Small intestine (tissue), 16 donors: ENCODE results near the gene CDH24. TPM values are rescaled to one million over a fixed set of nuclear protein-coding genes. Genes with fewer than 3 reads are reported as not detected.

Source experiments
- DNase-seq, 2 donors: peaks; one replicate each; pipeline versions ENCODE4 v3.0.0 to v3.0.0-alpha.2; 2013
- FAIRE-seq: peaks from 2 replicates; lab custom pipeline; 2012; peaks lifted over from hg19 to GRCh38; lab: Jason Lieb, UNC
- H3K27ac ChIP-seq, 3 donors: one replicate each; pipeline ENCODE4 v1.5.1; 2013; ENCODE audit warnings: low read length in 2 of 3, mild to moderate bottlenecking in 2 of 3, control low read depth in 1 of 3, inconsistent platforms in 1 of 3, low read depth in 1 of 3, moderate library complexity in 1 of 3
- H3K27me3 ChIP-seq, 3 donors: one replicate each; pipeline ENCODE4 v1.6.1; 2013; ENCODE audit warnings: low read length in 3 of 3, inconsistent platforms in 1 of 3; ENCODE audit not compliant: control insufficient read depth in 3 of 3, insufficient read depth in 3 of 3
- H3K36me3 ChIP-seq, 3 donors: one replicate each; pipeline ENCODE4 v1.6.1; 2013; ENCODE audit warnings: low read length in 3 of 3, inconsistent platforms in 1 of 3, low read depth in 1 of 3, mild to moderate bottlenecking in 1 of 3, moderate library complexity in 1 of 3; ENCODE audit not compliant: control insufficient read depth in 3 of 3, insufficient read depth in 2 of 3
- H3K4me1 ChIP-seq, 3 donors: one replicate each; pipeline ENCODE4 v1.6.1; 2013; ENCODE audit warnings: low read length in 2 of 3, inconsistent platforms in 1 of 3, low read depth in 1 of 3, mild to moderate bottlenecking in 1 of 3, moderate library complexity in 1 of 3; ENCODE audit not compliant: control insufficient read depth in 3 of 3, insufficient read depth in 2 of 3
- H3K4me3 ChIP-seq, 3 donors: one replicate each; pipeline ENCODE4 v1.5.1; 2013; ENCODE audit warnings: low read length in 3 of 3, control low read depth in 1 of 3, inconsistent platforms in 1 of 3, low read depth in 1 of 3, mild to moderate bottlenecking in 1 of 3, moderate library complexity in 1 of 3
- H3K9me3 ChIP-seq, 2 donors: one replicate each; pipeline ENCODE4 v1.6.1; 2013; ENCODE audit warnings: low read depth in 1 of 2, low read length in 1 of 2; ENCODE audit not compliant: control insufficient read depth in 2 of 2, insufficient read depth in 1 of 2
- WGBS, 3 donors: extraction: QIAGEN DNeasy Blood & Tissue Kit; methylation state at CpG; one replicate each; pipeline ENCODE4 v1.1.7; 2013; 5-methylcytosine and 5-hydroxymethylcytosine counted together
- long read RNA-seq, 10 donors: transcript quantifications; one replicate each; lab custom pipeline, GENCODE V29; 2026
- polyA plus RNA-seq, 4 donors: library from polyadenylated mRNA; stranded (reverse) in 3 of 4; unstranded in 1 of 4; fragments of 200-250 nt in 3 of 4; fragments of 120-200 nt in 1 of 4; gene quantifications; one replicate each; pipeline versions ENCODE4 v1.2.1 to v1.2.3, GENCODE V29; 2013
- donor health status: healthy with polysubstance abuse.
- donor health status: control.
- donor health status: control.
- donor health status: Bipolar disorder and iron deficiency.
- donor health status: healthy.

Gene CDH24, protein sequence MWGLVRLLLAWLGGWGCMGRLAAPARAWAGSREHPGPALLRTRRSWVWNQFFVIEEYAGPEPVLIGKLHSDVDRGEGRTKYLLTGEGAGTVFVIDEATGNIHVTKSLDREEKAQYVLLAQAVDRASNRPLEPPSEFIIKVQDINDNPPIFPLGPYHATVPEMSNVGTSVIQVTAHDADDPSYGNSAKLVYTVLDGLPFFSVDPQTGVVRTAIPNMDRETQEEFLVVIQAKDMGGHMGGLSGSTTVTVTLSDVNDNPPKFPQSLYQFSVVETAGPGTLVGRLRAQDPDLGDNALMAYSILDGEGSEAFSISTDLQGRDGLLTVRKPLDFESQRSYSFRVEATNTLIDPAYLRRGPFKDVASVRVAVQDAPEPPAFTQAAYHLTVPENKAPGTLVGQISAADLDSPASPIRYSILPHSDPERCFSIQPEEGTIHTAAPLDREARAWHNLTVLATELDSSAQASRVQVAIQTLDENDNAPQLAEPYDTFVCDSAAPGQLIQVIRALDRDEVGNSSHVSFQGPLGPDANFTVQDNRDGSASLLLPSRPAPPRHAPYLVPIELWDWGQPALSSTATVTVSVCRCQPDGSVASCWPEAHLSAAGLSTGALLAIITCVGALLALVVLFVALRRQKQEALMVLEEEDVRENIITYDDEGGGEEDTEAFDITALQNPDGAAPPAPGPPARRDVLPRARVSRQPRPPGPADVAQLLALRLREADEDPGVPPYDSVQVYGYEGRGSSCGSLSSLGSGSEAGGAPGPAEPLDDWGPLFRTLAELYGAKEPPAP
- polyA plus RNA-seq = 1 to 10 TPM in 2 of 4 donors, under 1 TPM in 2; 0.22 to 4.3 (median 2.5) TPM
- long read RNA-seq, donor 1 = 0 reads
- long read RNA-seq, donor 2 = 0 reads
- long read RNA-seq, donor 3 = 0 reads
- long read RNA-seq, donor 4 = 0 reads
- long read RNA-seq, donor 5 = 0 reads
- long read RNA-seq, donor 6 = 0 reads
- long read RNA-seq, donor 7 = 0 reads
- long read RNA-seq, donor 8 = 0 reads
- long read RNA-seq, donor 9 = 0 reads
- long read RNA-seq, donor 10, partial matches to known transcripts = 8 of 11 reads
- long read RNA-seq, donor 10, other reads (novel, unspliced or antisense) = 0 of 11 reads

DNA sequence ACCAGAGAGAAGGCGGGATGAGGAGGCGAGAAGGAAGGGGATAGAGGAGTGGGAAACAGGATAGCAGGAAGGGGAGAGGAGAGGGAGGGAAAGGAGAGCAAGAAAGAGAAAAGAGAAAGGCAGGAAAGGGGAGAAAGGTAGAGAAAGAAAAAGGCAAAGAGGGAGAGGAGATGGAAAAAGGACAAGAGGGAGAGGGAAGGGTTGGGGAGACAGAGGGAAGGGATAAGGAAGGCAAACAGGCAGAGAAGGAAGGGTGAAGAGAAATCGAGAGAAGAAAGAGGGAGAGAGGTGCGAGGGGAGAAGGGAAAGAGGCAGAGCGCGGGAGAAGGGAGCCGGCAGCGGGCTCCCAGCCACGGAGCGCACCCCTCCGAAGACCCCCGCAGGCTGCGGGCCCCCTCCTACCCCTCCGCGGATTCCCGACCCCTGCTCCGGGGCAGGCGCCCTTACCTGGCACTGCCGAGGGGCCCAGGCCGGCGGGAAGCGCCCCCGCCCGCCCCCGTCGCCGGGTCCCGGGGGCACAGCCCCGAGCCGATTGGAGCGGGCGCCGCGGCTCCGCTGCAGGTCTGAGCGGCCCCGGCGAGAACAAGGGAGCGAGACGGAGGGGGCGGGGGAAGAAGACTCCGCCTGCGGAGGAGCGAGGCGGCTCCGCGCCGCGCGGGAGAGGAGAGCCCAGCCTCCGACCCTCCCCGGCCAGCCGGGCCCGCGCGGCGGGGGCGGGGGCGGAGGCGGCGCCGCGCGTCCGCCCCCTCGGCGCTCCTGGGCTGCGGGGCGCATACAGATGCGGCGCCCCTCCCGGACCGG lies at the start of gene CDH24:
CDH24 (minus strand) TSS at position 565 of the 801 bp plus-strand sequence. CDS start 1,787 bp downstream, outside the sequence.
- H3K4me1 ChIP-seq = peaks cover 0 to 13% (median 2%) of the 10 kb centered on the region in 3 donors
- peaks cover 8 to 48% (median 19%) of the 10 kb centered on the region in 3 donors for H3K36me3 ChIP-seq
- FAIRE-seq (no peak), DNase-seq (peak; percentile 66 to 87)
- no peaks in the 10 kb centered on the region for H3K9me3 ChIP-seq
- H3K27me3 ChIP-seq = no peaks in the 10 kb centered on the region
- H3K27ac ChIP-seq = peak within 1 kb of the TSS in 2 of 3 donors; percentile 40 to 44
- WGBS, 3 donors = 1 to 2% (median 2%) methylated on average over 38 to 73 of the region's 73 CpGs
- H3K4me3 ChIP-seq = peak within 1 kb of the TSS; percentile 54 to 76 (median 56)

DNA sequence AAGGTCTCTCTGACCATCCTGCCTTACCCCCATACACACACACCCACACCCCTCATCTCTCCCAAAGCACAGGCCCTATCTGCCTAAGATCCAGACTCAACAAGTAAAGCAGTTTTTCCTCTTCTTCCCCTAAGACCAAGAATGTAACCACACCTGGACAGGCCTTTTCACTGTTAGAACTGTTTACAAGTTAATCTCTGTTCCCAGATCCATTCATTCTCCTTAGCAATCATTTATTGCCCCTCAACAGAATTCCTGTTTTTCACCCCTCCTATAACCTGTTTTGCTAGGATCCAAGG lies 49.4 kb upstream of the CDH24 start:
- FAIRE-seq = no peak
- peaks cover 0 to 26% (median 0%) of the 10 kb centered on the region in 3 donors for H3K27me3 ChIP-seq
- no peak overlapping the region for H3K4me3 ChIP-seq
- DNase-seq = no peak
- H3K27ac ChIP-seq = no peak overlapping the region
- peaks cover 0 to 6% of the 10 kb centered on the region in 2 donors for H3K9me3 ChIP-seq
- no peaks in the 10 kb centered on the region for H3K4me1 ChIP-seq
- H3K36me3 ChIP-seq = no peaks in the 10 kb centered on the region

DNA sequence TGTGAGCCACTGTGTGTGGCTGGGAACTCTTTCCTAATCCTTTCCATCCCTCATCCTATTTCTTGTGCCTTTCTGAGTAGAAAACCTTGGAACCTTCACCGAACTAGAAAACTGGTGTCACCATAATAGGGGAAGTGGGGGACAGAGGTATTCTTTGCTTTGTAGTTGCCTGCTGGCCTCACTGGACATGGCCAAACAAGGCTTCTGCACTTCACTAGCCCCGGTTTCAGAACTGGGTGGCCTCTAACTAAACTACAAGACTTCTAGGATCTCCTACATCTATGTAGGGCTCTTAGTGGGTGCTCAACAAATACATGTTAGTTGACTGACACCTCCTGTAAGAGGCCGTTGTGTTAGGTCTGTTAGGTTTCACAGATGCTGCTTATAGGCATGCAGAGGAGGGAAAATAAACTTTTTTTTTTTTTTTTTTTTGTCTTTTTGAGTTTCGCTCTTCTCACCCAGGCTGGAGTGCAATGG lies 48.1 kb upstream of the CDH24 start:
- DNase-seq (no peak), FAIRE-seq (no peak)
- no peak overlapping the region for H3K4me3 ChIP-seq

DNA sequence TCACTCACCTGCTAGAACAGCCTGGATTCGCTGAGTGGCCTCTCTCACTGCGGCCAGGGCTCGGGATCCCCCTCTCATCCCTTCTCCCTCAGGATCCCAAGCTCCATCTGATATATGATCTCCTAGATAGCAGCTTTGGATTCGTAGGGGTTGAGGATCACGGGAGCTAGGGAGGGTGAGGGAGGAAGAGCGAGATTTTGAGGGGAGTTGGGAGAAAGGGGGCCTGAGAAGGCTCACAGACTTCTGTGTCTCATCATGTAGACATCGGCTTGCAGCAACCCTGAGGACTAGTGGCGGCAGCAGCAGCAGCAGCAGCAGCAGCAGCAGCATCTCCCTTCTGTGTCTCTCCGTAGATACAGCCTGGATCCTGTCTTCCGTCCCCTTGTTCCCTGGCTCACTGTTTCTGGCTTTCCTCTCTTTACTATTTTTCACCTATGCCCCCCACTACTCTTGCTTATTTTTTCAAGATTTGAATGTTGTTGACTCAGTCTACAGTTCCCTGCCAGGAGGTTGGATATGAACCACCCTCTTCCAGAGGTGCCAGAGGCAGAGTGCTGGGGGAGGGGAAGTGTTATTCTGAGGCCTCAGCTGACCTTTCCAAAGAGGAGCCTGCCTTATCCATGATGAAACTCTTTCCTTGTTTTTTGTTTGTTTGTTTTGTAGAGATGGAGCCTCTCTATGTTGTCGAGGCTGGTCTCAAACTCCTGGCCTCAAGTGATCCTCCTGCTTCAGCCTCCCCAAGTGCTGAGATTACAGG lies 47.4 kb upstream of the CDH24 start, which contains the start of gene CIROP:
CIROP (minus strand) TSS at position 399 of the 757 bp plus-strand sequence; CDS start at position 330, 69 bp downstream.
- FAIRE-seq (no peak), DNase-seq (no peak)
- Histone ChIP-seq H3K27me3 (peaks cover 0 to 15% (median 0%) of the 10 kb centered on the region in 3 donors), H3K36me3 (no peaks in the 10 kb centered on the region), H3K27ac (no peak within 1 kb of the TSS), H3K4me1 (no peaks in the 10 kb centered on the region), H3K9me3 (peaks cover 0 to 6% of the 10 kb centered on the region in 2 donors), H3K4me3 (no peak within 1 kb of the TSS)
- 65 to 80% (median 76%) methylated on average over 10 to 11 of the region's 11 CpGs for WGBS, 3 donors

More for the DNA sequence above, 48.1 kb upstream of the CDH24 start:
- Histone ChIP-seq H3K27ac (no peak overlapping the region), H3K4me1 (no peaks in the 10 kb centered on the region), H3K9me3 (peaks cover 0 to 6% of the 10 kb centered on the region in 2 donors), H3K27me3 (peaks cover 0 to 20% (median 0%) of the 10 kb centered on the region in 3 donors), H3K36me3 (no peaks in the 10 kb centered on the region)
- WGBS, 3 donors = 84 to 91% (median 87%) methylated on average over 4 of the region's 4 CpGs

DNA sequence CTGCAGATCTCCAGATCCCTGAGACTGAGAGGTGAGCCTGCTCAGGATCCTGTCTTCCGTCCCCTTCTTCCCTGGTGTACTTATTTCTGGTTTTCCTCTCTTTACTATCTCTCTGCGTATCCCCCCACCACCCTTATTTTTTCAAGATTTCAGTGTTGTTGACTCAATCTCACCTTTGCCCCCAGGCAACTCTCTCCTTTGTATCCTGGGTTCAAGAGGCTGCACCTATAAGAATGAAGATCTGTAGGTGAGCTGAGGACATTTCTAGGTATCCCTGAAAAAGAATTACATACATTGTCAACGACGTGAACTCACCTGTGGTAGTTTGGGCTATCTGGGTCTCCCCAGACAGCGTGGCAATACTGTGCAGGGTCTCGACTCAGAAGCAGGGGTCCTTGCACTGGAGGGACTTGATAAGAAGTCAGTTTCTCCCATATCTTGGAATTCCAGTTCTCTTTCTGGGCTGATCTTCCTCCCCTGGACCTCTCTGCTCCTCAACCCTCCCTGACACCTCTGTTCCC lies 46.8 kb upstream of the CDH24 start:
- FAIRE-seq (no peak), DNase-seq (no peak)
- peaks cover 0 to 11% (median 0%) of the 10 kb centered on the region in 3 donors for H3K27me3 ChIP-seq
- H3K4me3 ChIP-seq = no peak overlapping the region
- peaks cover 0 to 5% (median 0%) of the 10 kb centered on the region in 3 donors for H3K36me3 ChIP-seq
- WGBS, 3 donors = 68 to 77% (median 69%) methylated on average over 6 of the region's 6 CpGs
- H3K9me3 ChIP-seq = peaks cover 0 to 6% of the 10 kb centered on the region in 2 donors
- no peak overlapping the region for H3K27ac ChIP-seq
- H3K4me1 ChIP-seq = no peaks in the 10 kb centered on the region

DNA sequence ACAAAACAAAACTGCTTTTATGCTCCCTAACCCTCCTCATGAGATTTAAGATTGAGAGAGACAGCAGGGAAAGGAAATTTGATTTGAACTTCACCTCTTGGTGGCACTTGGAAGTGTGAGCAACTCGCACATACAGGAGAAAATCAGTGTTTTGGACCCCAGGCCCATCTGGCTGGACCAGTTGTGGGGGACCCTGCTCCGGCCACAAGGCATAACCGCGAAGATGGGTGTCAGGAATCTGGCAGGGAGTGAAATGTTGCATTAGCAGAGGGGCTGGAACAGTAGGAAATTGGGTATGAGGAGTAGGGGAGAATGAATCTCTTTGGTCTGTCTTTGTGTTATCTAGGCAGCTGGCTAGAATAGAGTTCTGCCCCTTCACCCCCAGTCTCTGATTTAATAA lies 46.3 kb upstream of the CDH24 start:
- Histone ChIP-seq H3K27me3 (peaks cover 0 to 11% (median 0%) of the 10 kb centered on the region in 3 donors), H3K36me3 (peaks cover 1 to 8% (median 2%) of the 10 kb centered on the region in 3 donors), H3K4me3 (no peak overlapping the region), H3K9me3 (peaks cover 0 to 6% of the 10 kb centered on the region in 2 donors), H3K27ac (no peak overlapping the region), H3K4me1 (no peaks in the 10 kb centered on the region)
- DNase-seq = no peak
- WGBS, 3 donors = 86 to 94% (median 93%) methylated on average over 4 of the region's 4 CpGs
- no peak for FAIRE-seq

DNA sequence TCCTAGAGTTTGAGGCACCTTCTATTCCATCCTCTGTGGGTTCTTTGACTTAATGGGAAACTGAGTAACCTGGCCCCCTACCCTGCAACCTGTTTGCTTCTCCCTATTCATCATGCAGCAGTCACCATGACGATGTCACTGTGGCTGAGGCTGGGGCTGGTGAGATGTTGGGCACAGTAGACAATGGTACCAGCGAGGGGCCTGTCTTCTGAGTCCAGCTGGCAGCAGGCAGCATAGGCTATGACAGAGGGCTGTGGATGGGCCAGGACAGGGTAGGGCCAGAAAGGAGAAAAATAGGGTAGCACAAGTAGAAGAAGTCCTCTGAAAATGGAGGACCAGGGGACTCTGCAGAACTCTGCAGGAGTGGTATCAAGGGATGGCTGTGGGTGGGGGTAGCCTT lies 45.5 kb upstream of the CDH24 start:
- Histone ChIP-seq H3K4me1 (no peaks in the 10 kb centered on the region), H3K9me3 (no peaks in the 10 kb centered on the region), H3K36me3 (peaks cover 2 to 10% (median 3%) of the 10 kb centered on the region in 3 donors), H3K27ac (no peak overlapping the region), H3K27me3 (peaks cover 0 to 11% (median 0%) of the 10 kb centered on the region in 3 donors), H3K4me3 (no peak overlapping the region)
- 89 to 95% (median 92%) methylated on average over 2 of the region's 2 CpGs for WGBS, 3 donors
- DNase-seq (no peak), FAIRE-seq (no peak)
